ENCODE results near the gene PRKG1. TPM values are rescaled to one million over a fixed set of nuclear protein-coding genes. Genes with fewer than 3 reads are reported as not detected.

The PRKG1 gene
- polyA plus RNA-seq, 3 donors, result not detected

GRCh38 chr10:52146766-52147165 lies 1072.5 kb downstream of the PRKG1 start:
- H3K27ac ChIP-seq (ENCODE audit: low read depth in 1 of 2, low read length in 2 of 2), result no peak overlapping the region
- no peaks in the 10 kb centered on the region for H3K27me3 Mint-ChIP-seq (ENCODE audit: low read depth in 3 of 3)
- no peaks in the 10 kb centered on the region for H3K9me3 ChIP-seq (replicated peaks in 1 of 2; ENCODE audit: control insufficient read depth in 1 of 2, insufficient read depth in 1 of 2, low read length in 2 of 2)
- H2AFZ ChIP-seq (ENCODE audit: insufficient read depth, low read depth, low read length, poor library complexity, severe bottlenecking), result no peak overlapping the region
- H3K79me2 ChIP-seq (ENCODE audit: insufficient read depth, low read length), result no peaks in the 10 kb centered on the region
- no peak overlapping the region for H3K4me2 ChIP-seq (replicated peaks; ENCODE audit: extremely low read depth, low read length, poor library complexity, severe bottlenecking)
- DNase-seq, result no peak
- no peak overlapping the region for H3K4me3 ChIP-seq (replicated peaks in 1 of 3; ENCODE audit: low read depth in 2 of 3, low read length in 3 of 3)
- H3K4me3 Mint-ChIP-seq, result no peak overlapping the region
- H3K36me3 ChIP-seq (replicated peaks in 1 of 2; ENCODE audit: control insufficient read depth in 1 of 2, insufficient read depth in 2 of 2, low read length in 2 of 2), result no peaks in the 10 kb centered on the region
- TF ChIP-seq CTCF (IDR thresholded peaks at IDR 0.05), result no peak
- no peak overlapping the region for H3K27ac Mint-ChIP-seq
- H3K4me1 ChIP-seq (ENCODE audit: control insufficient read depth in 1 of 2, insufficient read depth in 2 of 2, low read length in 2 of 2), result no peaks in the 10 kb centered on the region
- no peak overlapping the region for H3K9ac ChIP-seq (ENCODE audit: insufficient read depth, low read length, poor library complexity, severe bottlenecking)
- no peaks in the 10 kb centered on the region for H3K27me3 ChIP-seq (ENCODE audit: control insufficient read depth in 2 of 2, insufficient read depth in 2 of 2, low read length in 2 of 2)
- WGBS (ENCODE audit: insufficient coverage), result no CpG with 5 or more reads among the region's 2 CpGs
- intact Hi-C loops (cut with micrococcal nuclease), result no loop called here
- no peaks in the 10 kb centered on the region for H4K20me1 ChIP-seq (ENCODE audit: insufficient read depth, low read length)
- H3K36me3 Mint-ChIP-seq, result no peaks in the 10 kb centered on the region
- peaks cover 0 to 5% (median 0%) of the 10 kb centered on the region in 7 donors for H3K9me3 Mint-ChIP-seq
- no peaks in the 10 kb centered on the region for H3K4me1 Mint-ChIP-seq

DNA sequence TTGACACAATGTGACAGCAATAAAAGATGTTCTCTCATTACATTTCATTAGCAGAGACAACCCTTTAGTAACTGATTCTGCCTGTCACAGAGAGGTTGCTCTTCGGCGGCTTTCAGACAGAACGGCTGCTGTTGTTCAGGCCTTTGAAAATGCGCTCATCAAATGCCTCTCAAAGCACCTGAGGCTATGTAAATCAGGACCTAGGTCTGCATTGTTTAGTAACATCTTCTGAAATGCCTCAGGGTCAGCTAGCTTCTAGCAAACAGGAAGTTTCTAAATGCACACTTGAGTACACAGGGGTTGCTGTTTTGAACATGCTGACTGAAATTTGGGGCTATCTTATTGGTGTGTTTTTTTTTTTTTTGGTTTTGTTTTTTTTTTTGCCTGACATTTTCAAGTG lies 1096.5 kb downstream of the PRKG1 start:
- Histone ChIP-seq H4K20me1 (ENCODE audit: insufficient read depth, low read length) (no peaks in the 10 kb centered on the region), H3K27ac (ENCODE audit: low read depth in 1 of 2, low read length in 2 of 2) (no peak overlapping the region), H3K4me3 (replicated peaks in 1 of 3; ENCODE audit: low read depth in 2 of 3, low read length in 3 of 3) (no peak overlapping the region), H2AFZ (ENCODE audit: insufficient read depth, low read depth, low read length, poor library complexity, severe bottlenecking) (no peak overlapping the region), H3K4me1 (ENCODE audit: control insufficient read depth in 1 of 2, insufficient read depth in 2 of 2, low read length in 2 of 2) (no peaks in the 10 kb centered on the region), H3K36me3 (replicated peaks in 1 of 2; ENCODE audit: control insufficient read depth in 1 of 2, insufficient read depth in 2 of 2, low read length in 2 of 2) (no peaks in the 10 kb centered on the region), H3K9ac (ENCODE audit: insufficient read depth, low read length, poor library complexity, severe bottlenecking) (no peak overlapping the region), H3K9me3 (replicated peaks in 1 of 2; ENCODE audit: control insufficient read depth in 1 of 2, insufficient read depth in 1 of 2, low read length in 2 of 2) (no peaks in the 10 kb centered on the region), H3K4me2 (replicated peaks; ENCODE audit: extremely low read depth, low read length, poor library complexity, severe bottlenecking) (no peak overlapping the region), H3K27me3 (ENCODE audit: control insufficient read depth in 2 of 2, insufficient read depth in 2 of 2, low read length in 2 of 2) (no peaks in the 10 kb centered on the region), H3K79me2 (ENCODE audit: insufficient read depth, low read length) (no peaks in the 10 kb centered on the region)
- Mint-ChIP-seq H3K36me3 (no peaks in the 10 kb centered on the region), H3K4me1 (no peaks in the 10 kb centered on the region), H3K9me3 (peaks cover 0 to 7% (median 2%) of the 10 kb centered on the region in 7 donors), H3K27ac (no peak overlapping the region), H3K27me3 (ENCODE audit: low read depth in 3 of 3) (peaks cover 0 to 2% (median 1%) of the 10 kb centered on the region in 3 donors), H3K4me3 (no peak overlapping the region)
- 82% methylated on average over 3 of the region's 4 CpGs for WGBS (ENCODE audit: insufficient coverage)
- intact Hi-C loops (cut with micrococcal nuclease), result no loop called here
- no peak for DNase-seq
- TF ChIP-seq CTCF (IDR thresholded peaks at IDR 0.05), result no peak
